ENCODE data around the gene SOD2. TPM values are rescaled to one million over a fixed set of nuclear protein-coding genes. Genes with fewer than 3 reads are reported as not detected.
"Not testable (repeated sequence)": the region's sequence is repeated elsewhere in the genome, so short reads cannot be mapped to it uniquely, and the experiment has no call there.

The SOD2 gene
- total and polyA plus RNA-seq, 2 donors (not counting 3 experiments of a cell fraction or from before 2014, with no cell fraction given) = 31.6 to 62.7 TPM

- no peak overlapping the region for H2AFZ ChIP-seq (ENCODE audit: low read depth, low read length)
- no peak for DNase-seq (ENCODE audit: low read depth, low spot score)
Measured at GRCh38 chr6:159665868-159666635, 27.0 kb downstream of the SOD2 start.

GRCh38 chr6:159663368-159663889, 29.6 kb downstream of the SOD2 start:
- H2AFZ ChIP-seq (ENCODE audit: low read depth, low read length); H3K79me2 ChIP-seq (ENCODE audit: control insufficient read depth, insufficient read depth, low read length); H3K9me3 ChIP-seq (replicated peaks; ENCODE audit: control insufficient read depth, insufficient read depth, low read length); H3K27me3 ChIP-seq (ENCODE audit: control insufficient read depth in 2 of 2, insufficient read depth in 2 of 2, low read length in 2 of 2); H3K36me3 ChIP-seq (ENCODE audit: control insufficient read depth in 2 of 2, extremely low read depth in 1 of 2, insufficient read depth in 2 of 2, low read length in 2 of 2); FAIRE-seq; H4K20me1 ChIP-seq (replicated peaks; ENCODE audit: control insufficient read depth, extremely low read depth, insufficient read depth, low read length); BruUV-seq (replicated peaks); POLR2A ChIA-PET; H3K4me1 ChIP-seq (ENCODE audit: control insufficient read depth, extremely low read depth, insufficient read depth, low read length); H3K27ac ChIP-seq (ENCODE audit: insufficient read depth, low read depth, low read length); H3K9me1 ChIP-seq (replicated peaks; ENCODE audit: control insufficient read depth, extremely low read depth, insufficient read depth, low read length); H3K4me2 ChIP-seq (ENCODE audit: insufficient read depth, low read length); H3K4me3 ChIP-seq (replicated peaks in 1 of 3; ENCODE audit: insufficient read depth in 1 of 3, low read depth in 1 of 3, low read length in 3 of 3); DNase-seq (ENCODE audit: low read depth, low spot score); dilution Hi-C loops (cut with MboI; ENCODE audit: extremely low pct_ligation_motif_present, low sequenced_read_pairs); intact Hi-C loops (cut with micrococcal nuclease); H3K9ac ChIP-seq (replicated peaks; ENCODE audit: extremely low read depth, insufficient read depth, low read length): not testable (repeated sequence)
- CTCF ChIA-PET = interaction anchor here (1.2 to 2.4 kb wide), 2 partner anchors 8 to 529 kb away, joined by 3 to 12 read pairs; no protein-coding TSS in a partner anchor

More at GRCh38 chr6:159665868-159666635, 27.0 kb downstream of the SOD2 start:
- BruUV-seq (replicated peaks) = no TSS peak
- Histone ChIP-seq H3K4me1 (ENCODE audit: control insufficient read depth, extremely low read depth, insufficient read depth, low read length) (no peaks in the 10 kb centered on the region), H3K27me3 (ENCODE audit: control insufficient read depth in 2 of 2, insufficient read depth in 2 of 2, low read length in 2 of 2) (no peaks in the 10 kb centered on the region), H3K4me3 (replicated peaks in 1 of 3; ENCODE audit: insufficient read depth in 1 of 3, low read depth in 1 of 3, low read length in 3 of 3) (no peak overlapping the region), H3K27ac (ENCODE audit: insufficient read depth, low read depth, low read length) (no peak overlapping the region), H3K36me3 (ENCODE audit: control insufficient read depth in 2 of 2, extremely low read depth in 1 of 2, insufficient read depth in 2 of 2, low read length in 2 of 2) (no peaks in the 10 kb centered on the region), H3K9ac (replicated peaks; ENCODE audit: extremely low read depth, insufficient read depth, low read length) (no peak overlapping the region), H3K79me2 (ENCODE audit: control insufficient read depth, insufficient read depth, low read length) (no peaks in the 10 kb centered on the region), H3K9me3 (replicated peaks; ENCODE audit: control insufficient read depth, insufficient read depth, low read length) (no peaks in the 10 kb centered on the region), H3K4me2 (ENCODE audit: insufficient read depth, low read length) (no peak overlapping the region), H4K20me1 (replicated peaks; ENCODE audit: control insufficient read depth, extremely low read depth, insufficient read depth, low read length) (no peaks in the 10 kb centered on the region), H3K9me1 (replicated peaks; ENCODE audit: control insufficient read depth, extremely low read depth, insufficient read depth, low read length) (no peaks in the 10 kb centered on the region)
- intact Hi-C loops (cut with micrococcal nuclease) = no loop called here
- POLR2A ChIA-PET = no interaction called here
- dilution Hi-C loops (cut with MboI; ENCODE audit: extremely low pct_ligation_motif_present, low sequenced_read_pairs) = no loop called here
- no peak for FAIRE-seq
- CTCF ChIA-PET = interaction anchor here (1.0 kb wide), 1 partner anchor 491 kb away, joined by 3 read pairs; no protein-coding TSS in a partner anchor
- TF ChIP-seq JUN (IDR thresholded peaks at IDR 0.05; ENCODE audit: borderline replicate concordance, insufficient read depth, insufficient read length, low read depth) (no peak), POLR2A (IDR thresholded peaks at IDR 0.05; ENCODE audit: low read depth, low read length) (no peak), FOS (IDR thresholded peaks at IDR 0.05; ENCODE audit: borderline replicate concordance, insufficient read depth, low read length) (no peak), EZH2 (IDR thresholded peaks at IDR 0.05; ENCODE audit: borderline replicate concordance, low read depth, low read length, severe bottlenecking) (no peak), CTCF (IDR thresholded peaks at IDR 0.05; ENCODE audit: extremely low read depth in 1 of 2, insufficient read depth in 1 of 2, low read depth in 1 of 2, low read length in 2 of 2) (no peak), MAX (IDR thresholded peaks at IDR 0.05; ENCODE audit: insufficient read depth, insufficient read length) (no peak), POLR2AphosphoS5 (IDR thresholded peaks at IDR 0.05; ENCODE audit: insufficient read depth, low read depth, low read length) (no peak), MYC (IDR thresholded peaks at IDR 0.05; ENCODE audit: low read depth, low read length) (no peak), GATA2 (IDR thresholded peaks at IDR 0.05; ENCODE audit: insufficient read depth, insufficient read length, low read depth, low read length) (no peak)
